GM19351 (cell line): ENCODE measurements around the gene FDXR.

Experiments
- ATAC-seq: cut with Tn5 transposase; IDR thresholded peaks from one replicate; pipeline ENCODE4 v1.9.1; 2021; ENCODE audit warnings: mild to moderate bottlenecking, moderate library complexity; ENCODE audit not compliant: unreplicated experiment

Gene FDXR

DNA sequence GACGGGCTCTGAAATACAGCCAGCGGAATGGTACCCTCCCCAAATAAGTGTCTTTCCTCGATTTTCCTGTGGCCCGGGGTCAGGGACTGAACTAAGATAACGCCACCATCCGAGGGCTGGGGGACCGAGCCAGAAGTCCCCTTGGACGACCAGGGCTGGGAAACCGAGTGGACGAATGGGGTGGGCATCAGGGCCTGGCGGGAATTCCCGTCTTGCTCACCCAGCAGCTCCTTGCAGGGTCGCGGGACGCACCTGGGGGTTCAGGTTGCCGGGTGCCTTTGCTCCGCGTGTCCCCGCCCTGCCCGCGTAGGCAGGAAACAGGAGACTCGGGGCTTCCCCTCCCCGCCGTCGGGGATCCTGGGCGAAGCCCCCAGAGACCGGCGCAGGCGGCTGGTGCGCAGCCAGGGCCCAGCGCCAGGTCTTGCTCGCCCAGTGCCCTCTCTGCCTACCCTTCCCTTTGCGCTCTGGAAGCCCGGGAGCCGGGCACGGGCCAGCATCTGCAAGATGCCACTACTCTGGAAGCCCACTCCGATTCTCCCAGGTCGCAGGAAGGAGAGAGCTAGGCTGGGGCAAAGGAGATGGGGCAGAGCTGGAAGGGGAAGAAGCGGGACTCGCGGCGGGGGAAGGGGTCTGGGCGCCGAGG is 12.4 kb downstream of the FDXR start:
- ATAC-seq, result no peak

DNA sequence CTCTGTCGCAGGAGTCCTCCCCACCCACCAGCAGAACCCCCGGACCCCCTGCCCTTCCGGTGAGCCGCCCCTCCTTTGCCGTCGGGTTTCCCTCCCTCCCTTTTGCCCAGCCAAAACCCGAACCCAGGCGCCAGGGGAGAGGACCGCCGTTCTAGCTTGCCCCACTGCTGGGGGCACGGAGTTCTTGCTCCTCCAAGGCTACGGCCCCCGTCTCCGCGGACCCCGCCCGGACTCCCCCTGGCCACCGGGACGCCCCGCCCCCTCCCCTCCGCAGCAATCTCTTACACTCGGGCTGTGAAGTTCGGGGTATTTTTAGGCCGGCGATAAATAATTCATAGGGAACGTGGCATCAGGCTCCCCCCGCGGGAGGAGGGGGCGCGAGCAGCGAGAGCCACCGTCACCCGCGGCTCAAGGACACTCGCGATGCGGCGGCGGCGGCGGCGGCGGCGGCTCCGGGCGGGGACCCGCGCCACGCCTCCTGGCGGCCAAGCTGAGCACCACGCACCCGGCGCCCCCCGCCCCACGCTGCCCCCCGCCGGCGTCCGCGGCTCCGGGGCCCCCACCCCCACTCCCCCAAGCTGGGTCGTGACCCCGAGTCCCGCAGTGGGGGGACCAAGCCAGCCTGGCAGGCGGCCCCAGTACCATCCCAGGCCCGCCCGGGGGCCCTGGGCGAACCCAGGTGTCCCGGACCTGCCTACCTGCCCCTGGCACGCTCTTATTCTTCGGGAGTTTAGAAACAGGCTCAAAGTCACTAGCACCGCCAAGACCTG is 13.2 kb downstream of the FDXR start, which contains the start of gene GRIN2C:
Gene GRIN2C (minus strand): TSS at position 427 of the 770 bp plus-strand sequence. CDS start 4,793 bp downstream, outside the sequence.
- no peak for ATAC-seq

DNA sequence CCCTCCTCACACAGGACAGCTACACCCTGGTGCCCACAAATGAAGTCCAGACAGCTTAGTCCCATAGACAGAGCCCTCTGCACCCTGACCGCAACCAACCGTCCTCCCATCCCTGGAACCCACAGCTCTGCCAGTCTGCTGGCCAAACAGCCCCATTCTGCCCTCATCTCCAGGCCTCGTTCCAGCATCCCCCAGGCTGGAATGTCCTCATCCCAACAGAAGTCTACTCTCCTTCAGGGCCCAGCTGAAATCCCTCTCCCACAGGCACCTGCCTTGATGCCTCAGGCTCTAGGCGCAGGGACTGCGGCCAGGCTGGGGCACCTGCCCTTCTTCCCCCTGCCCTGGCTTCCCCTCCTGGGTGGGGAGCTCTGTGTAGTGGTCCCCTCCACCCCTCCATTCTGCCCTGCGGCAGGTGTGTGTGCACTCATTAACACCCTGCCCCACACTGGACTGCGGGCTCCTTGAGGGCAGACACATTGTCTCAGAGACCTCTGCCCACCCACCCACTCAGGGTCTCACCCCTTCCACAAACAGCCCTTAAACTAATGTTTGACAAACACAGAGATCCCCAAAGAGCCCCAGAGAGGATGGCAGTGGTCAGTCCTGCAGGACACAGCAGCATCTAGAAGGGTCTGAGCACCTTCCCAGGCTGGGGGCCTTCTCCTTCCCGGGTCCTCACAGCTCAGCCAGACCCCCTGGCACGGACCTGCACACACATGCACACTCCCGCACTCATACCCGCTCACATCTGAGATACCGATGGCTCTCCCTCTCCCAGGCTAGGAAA is 13.9 kb downstream of the FDXR start:
- no peak for ATAC-seq

DNA sequence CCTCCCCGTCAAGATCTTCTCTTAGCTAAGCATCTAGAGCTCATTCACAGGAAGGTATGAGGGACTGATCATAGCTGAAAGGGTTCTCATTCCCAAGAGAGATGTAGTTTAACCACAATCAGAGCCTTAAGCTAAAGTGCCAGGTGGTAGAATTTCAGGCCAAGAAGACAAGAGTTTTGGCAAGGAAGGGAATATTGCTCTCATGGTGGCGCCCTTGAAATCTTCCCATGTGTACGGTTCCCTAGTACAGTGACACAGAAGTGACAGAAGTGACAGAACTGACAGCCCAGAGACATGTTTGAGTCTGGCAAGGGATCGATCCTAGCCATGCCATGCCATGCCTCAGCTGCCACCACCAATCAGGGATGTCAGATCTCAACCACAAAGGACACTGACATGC is 15.6 kb downstream of the FDXR start:
- no peak for ATAC-seq

DNA sequence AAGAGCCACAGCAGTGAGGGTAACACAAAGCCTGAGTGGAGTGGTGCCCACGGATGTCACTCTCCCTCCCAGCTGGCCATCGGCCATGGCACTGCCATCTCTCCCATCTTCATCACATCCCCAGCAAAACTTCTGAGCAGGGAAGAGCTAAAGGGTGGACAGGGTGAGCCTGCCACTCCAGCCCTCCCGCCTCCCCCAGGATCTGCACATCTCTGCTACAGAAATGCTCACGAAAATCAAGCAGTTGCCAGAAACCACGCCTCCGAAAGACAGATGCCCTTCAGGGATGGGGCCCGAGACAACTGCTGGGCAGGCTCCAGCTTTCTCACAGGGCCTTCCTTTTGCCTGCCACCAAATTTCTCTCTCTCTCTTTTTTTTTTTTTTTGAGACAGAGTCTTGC is 16.7 kb downstream of the FDXR start:
- ATAC-seq, result no peak

DNA sequence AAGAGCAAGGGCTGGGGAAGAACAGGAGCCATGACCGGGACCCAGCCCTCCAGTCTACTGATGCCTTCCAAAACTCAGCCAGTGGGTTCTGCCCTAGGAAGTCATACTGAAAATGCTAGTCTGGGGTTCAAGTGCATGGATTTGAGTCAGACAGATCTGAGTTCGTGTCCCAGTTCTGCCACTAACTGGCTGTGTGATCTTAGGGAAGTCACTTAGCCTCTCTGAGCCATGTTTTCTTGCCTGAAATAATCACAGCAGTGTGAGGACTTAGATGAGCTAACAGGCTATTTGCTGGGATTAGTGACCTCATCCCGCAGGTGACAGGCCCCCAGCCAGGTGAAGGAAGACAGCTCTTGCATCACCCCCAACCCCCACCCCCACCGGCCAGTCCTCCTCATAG is 17.5 kb downstream of the FDXR start:
- ATAC-seq, result no peak

DNA sequence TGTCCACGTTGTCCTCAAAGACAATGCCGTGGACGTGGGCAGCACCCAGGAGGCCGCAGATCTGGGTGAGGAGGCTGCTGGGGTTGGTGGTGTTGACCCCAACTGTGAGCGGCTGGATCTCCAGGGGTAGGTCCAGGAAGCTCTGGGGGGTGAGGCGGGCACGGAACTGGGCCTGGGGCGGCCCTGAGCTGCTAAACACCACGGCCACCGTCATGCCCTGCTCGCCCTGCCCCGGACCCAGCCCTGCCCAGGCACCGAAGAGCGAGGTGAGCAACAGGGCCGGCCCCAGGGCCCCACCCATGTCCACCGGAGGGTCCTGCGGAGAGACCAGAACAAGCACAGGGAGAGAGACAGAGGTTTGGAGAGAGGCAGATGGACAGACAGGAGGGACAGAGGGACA is 18.0 kb downstream of the FDXR start:
- ATAC-seq, result no peak

DNA sequence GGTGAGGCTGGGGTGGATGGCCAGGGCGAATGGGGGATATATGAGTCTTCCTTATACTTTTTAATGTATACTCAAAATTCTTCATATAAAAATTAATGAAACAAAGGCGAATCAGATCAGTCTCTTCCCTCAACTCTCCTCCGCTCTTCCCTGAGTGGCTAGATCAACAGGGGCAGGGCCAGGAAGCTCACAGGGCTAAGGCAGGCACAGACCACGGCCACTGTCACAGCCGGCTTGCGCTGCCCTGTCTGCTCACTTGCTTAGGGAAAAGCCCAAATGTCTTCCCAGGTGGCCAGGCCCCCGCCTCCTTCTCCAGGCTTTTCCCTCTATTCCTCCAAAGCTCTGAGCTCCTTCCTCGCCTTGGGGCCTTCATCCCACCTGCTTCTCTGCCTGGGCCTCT is 19.1 kb downstream of the FDXR start:
- ATAC-seq, result no peak

DNA sequence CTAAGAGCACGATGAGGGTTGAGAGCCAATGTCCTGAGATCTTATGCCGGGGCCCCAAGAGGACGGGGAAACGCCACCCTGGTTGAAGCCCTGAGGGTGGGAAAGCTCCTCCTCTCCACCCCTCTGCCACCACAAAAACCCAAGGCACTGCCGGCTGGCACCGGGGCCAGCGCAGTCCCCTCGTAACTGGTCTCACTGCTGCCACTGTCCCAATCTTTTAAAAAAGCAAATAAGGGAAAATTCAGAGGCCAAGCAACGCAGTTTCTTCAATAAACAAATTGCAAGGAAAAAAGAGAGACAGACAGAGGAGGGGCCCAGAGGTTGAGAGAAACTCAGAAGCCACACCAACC is 19.8 kb downstream of the FDXR start:
- ATAC-seq, result no peak

DNA sequence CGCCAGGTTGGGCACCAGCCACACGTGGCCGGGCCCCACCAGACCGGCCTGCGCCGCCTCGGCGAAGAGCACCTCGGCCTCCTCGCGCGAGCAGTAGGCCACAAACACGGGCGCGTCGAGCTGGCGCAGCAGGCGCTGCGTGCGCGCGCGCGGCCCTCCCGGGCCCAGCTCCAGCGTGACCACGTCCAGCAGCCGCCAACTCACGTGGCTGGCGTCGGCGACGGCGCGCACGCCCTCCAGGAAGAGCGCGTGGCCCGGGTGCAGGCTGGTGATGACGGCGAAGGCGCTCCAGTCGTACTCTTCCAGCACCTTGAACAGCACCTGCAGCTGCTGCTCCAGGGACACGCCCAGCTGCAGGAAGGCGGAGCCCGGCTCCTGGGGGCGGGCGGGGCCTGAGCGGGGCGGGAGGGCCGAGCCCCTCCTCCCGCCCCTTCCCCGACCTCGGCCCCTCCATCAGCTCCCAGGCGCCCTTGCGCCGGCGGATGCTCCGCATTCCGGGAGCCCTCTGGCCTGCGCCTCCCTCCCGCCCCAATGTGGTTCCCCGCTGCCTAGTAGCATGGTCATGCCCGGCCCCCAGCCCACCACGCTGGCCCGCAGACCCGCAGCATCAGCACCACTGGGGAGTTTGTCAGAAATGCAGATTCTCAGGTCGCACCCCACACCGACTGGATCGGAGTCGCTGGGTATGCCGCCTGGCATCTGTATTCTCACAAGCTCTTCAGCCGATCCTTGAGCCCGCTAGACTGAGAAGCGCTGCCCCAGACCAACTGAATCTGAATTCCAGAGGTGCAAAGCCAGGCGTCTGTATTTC is 20.4 kb downstream of the FDXR start:
- no peak for ATAC-seq

DNA sequence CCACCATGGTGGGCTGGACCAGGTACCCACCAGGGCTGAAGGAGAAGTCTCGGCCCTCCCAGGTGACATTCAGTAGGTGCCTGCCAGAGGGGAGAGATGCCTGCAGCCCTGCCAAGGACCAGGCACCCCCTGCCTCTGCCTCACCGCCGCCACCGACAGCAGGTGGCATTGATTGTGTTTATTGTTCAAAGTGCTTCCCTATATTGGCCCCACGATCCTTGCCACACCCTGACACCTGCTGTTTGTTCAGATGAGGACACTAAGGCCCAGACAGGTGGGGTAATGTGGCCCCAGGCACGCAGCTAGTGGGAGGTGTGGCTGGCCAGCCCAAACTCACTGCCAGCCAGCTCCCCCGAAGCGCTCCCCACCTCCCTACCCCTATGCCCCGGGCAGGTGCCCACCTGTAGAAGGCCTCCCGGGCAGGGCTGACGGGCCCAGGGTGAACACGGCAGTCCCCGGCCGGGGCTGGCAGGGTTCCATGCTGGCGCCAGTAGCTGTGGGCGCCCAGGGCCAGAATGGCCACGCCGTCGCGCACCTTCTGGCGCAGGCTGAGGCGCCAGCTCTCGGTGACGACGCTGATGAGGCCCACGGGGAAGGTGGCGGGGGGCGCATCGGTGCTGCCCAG is 21.1 kb downstream of the FDXR start:
- ATAC-seq, result no peak

DNA sequence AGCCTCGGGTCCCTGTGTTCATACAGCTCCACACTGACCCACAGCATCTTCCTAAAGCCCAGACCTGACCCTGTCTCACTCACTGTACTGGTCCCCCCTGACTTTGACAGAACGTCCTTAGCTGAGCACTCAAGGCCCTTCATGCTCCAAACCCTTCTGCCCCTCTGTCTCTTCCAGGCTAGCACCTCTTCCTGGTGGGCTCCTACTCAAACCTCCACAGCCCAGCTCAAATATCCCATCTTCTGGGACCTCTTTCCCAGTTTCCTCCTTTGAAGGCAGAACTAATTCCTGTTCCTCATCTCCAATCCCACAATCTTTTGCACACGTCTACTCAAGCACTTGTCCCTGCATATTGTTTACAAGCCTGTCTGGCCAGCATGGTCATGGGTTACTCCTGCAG is 21.9 kb downstream of the FDXR start:
- no peak for ATAC-seq

DNA sequence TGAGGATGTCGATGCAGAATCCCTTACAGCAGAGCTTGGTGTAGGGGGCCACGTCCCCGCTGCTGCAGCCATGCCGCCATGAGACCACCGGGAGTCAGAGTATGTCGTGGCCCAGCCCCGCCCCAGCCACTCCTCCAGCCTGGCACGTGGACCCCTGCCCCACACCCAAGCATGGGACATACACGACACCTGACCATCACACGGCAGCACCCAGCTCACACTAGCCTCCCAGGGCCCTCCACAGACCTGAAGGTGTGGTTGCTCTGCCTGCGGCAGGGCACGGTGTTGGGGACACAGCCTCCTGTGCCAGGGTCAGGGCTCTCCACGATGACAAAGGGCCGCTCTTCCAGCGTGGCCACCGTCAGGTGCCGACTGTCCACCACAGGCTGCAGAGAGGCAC is 22.5 kb downstream of the FDXR start:
- ATAC-seq, result no peak

DNA sequence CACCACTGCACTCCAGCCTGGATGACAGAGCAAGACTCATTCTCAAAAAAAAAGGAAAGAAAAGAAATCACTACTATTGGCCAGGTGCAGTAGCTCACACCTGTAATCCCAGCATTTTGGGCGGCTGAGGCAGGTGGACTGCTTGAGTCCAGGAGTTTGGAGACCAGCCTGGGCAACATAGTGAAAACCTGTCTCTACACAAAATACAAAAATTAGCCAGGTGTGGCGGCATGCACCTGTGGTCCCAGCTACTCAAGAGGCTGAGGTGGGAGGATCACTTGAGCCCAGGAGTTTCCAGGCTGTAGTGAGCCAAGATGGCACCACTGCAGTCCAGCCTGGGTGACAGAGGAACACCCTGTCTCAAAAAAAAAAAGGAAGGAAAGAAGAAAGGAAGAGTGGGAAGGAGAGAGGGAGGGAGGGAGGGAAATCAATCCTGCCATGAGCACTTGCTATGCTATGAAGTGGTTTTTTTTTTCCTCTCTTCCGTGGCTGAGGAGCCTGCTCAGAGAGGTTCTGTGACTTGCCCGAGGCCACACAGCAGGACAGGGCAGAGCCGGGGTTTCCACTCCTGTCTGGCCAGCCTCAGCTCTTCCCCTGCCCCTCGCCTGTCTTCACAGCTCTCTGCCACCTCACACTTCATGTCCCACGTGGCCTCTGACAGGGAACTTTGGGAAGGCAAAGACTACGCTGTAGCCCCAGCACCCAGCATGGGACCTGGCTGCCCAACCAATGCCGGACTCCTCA is 24.0 kb downstream of the FDXR start:
- ATAC-seq, result no peak

DNA sequence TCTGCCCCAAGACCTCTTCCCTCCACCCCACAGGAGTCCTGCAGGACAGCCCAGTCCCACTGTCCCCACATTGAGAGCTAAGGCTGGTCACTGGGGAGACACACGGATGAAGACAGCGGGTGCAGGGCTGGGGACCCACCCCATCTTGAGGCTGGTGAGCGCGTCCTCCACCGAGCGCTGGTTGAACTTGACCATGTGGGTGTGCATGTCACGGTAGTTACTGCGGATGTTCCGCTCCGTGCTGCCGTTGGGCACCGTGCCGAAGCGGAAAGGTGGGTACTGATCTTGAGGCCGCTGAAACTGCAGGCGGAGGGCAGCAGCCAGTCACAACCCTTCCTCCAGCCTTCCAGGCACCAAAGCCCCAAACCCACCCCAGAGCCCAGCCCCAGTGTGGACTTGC is 26.2 kb downstream of the FDXR start:
- ATAC-seq, result no peak

DNA sequence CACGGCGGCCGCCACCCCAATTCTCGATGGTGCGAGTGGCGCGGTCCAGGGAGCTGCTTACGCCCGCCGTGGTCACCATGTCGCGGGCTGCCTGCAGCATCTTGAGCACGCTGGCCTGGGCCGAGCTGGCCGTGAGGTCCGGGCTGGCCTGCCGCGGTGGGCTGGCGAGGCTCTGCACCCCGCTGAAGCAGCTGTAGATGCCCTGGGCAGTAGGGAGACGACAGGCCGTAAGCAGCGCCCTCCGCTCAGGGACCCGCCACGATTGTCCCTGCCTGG is 29.5 kb downstream of the FDXR start:
- no peak for ATAC-seq

DNA sequence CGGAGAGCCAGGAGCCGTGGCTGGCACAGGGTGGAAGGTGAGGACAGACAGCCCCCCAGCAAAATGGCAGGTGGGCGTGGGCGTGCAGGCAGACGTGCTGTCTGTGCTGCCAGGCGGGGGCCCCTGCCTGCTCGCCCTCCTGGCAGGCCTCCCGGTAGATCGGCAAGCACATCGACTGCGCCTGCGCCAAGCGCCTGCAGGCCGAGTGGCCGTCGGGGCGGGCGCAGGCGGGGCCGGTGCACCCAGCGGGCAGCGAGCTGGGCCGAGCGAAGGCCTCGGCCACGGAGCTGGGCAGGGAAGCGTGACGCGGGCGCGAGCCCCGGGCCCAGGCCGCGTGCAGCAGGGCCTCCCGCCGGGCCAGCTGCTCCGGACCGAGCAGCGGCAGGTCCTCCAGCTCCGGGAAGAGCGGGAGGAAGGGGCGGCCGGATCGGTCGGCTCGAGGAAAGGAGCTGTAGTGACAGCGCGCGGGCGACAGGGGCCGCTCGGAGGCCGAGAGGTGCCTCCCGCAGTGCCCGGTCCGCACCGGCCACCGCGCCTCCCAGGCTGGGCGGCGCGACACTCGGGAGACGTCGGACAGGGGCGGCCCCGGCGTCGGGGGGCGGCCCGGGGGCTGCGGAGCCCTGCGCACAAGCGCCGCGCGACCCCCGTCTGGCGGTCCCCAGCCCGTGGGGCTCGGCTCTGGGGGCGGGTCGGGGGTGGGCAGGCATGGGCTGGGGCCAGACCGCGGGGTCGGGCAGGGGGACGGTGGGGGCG is 30.0 kb downstream of the FDXR start:
- no peak for ATAC-seq

DNA sequence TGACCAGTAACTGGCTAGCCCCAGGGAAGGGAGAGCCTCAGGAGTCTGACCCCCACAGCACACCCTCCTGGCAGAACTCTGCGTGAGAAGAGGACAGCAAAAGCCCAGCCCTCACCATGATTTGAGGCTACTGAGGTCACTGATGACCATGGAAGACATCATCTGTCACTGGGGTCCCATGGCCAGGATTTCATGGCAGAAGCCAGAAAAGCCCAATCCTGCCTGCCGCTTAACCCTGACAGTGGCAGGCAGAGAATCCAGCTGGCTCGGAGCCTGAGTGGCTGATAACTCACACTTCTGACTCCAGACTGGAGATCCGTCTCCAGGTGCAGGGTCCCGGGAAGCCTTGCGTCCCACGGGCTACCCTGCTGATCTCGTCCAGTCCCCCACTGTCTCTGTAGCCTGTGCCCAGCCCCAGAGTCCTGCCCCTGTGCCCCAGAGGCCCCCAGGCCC is 30.6 kb downstream of the FDXR start:
- no peak for ATAC-seq

DNA sequence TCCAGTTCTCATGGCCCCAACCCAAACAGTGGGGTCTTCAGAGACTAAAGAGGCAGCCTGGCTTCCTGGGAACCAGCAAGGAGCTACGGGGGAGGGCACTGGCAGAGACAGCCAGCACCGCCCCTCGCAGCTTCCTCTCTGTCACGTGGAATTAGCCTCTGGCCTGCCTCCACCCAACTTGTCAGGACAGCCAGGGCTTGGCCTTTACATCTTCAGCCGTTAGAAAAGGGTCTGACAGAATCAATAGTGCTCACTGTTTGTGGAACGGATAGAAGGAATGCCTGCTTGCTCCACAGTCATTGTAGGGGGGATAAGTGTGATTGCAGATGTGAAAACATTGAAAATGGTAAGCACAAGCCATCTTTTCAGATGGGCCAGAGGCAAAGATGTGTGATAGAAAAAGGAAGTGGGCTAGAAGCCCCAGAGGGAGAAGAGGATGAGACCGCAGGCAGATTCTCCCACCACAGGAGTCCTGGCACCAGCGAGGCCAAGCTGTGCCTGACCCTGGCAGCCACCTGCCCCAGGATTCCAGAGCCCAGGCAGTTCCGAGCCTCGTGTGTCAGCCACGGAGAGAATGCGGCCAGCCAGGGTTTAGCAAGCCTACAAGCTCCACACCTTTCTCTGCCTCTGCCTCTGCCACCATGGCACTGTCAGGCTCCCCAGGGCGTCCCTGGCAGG is 31.7 kb downstream of the FDXR start:
- no peak for ATAC-seq
